ENCODE measurements around the gene STK25. TPM values are rescaled to one million over a fixed set of nuclear protein-coding genes. Genes with fewer than 3 reads are reported as not detected.

Gene STK25
- total RNA-seq (100 to 1,000 TPM; 224 to 250 TPM), polyA plus RNA-seq (ENCODE audit: insufficient read depth, low read depth, low replicate concordance) (200 TPM)
- long read RNA-seq, donor 1, full-length matches to known transcripts: 33 of 33 reads
- long read RNA-seq, donor 1, partial matches to known transcripts: 0 of 33 reads
- long read RNA-seq, donor 1, other reads (novel, unspliced or antisense): 0 of 33 reads
- long read RNA-seq, donor 2, full-length matches to known transcripts: 26 of 26 reads
- long read RNA-seq, donor 2, partial matches to known transcripts: 0 of 26 reads
- long read RNA-seq, donor 2, other reads (novel, unspliced or antisense): 0 of 26 reads

- Histone ChIP-seq H3K9me3 (no peaks in the 10 kb centered on the region), H3K4me1 (peaks cover 21% of the 10 kb centered on the region), H3K27me3 (no peaks in the 10 kb centered on the region), H3K4me3 (peak within 1 kb of the TSS; percentile 83 to 98), H3K36me3 (ENCODE audit: low read depth, missing control alignments) (no peaks in the 10 kb centered on the region), H3K27ac (peak within 1 kb of the TSS; percentile 67 to 84)
- TF ChIP-seq CTCF (IDR thresholded peaks at IDR 0.05) (no peak), POLR2A (IDR thresholded peaks at IDR 0.05) (no peak)
- peak; percentile 97 for DNase-seq
- 0% methylated on average over 27 of the region's 122 CpGs; no CpG with 5 or more reads in 1 of the 2 donors for WGBS, 2 donors
- intact Hi-C loops (cut with DNase I; ENCODE audit: low total_unique reads): no loop called here
These were observed at the start of gene STK25 for GRCh38 chr2:241508240-241509154. Gene STK25 (minus strand): TSS chr2:241508584. CDS start chr2:241508035, 549 bp downstream.

- Histone ChIP-seq H3K9me3 (no peaks in the 10 kb centered on the region), H3K27me3 (no peaks in the 10 kb centered on the region), H3K4me1 (peaks cover 12% of the 10 kb centered on the region), H3K27ac (no peak overlapping the region), H3K36me3 (ENCODE audit: low read depth, missing control alignments) (no peaks in the 10 kb centered on the region), H3K4me3 (no peak overlapping the region)
- TF ChIP-seq POLR2A (IDR thresholded peaks at IDR 0.05) (no peak), CTCF (IDR thresholded peaks at IDR 0.05) (no peak)
- DNase-seq: no peak
- intact Hi-C loops (cut with DNase I; ENCODE audit: low total_unique reads): no loop called here
These were observed 48.4 kb upstream of the STK25 start for GRCh38 chr2:241556746-241557145.

- Histone ChIP-seq H3K27ac (no peak overlapping the region), H3K27me3 (no peaks in the 10 kb centered on the region), H3K36me3 (ENCODE audit: low read depth, missing control alignments) (no peaks in the 10 kb centered on the region), H3K4me1 (peaks cover 9% of the 10 kb centered on the region), H3K4me3 (no peak overlapping the region), H3K9me3 (no peaks in the 10 kb centered on the region)
- DNase-seq: no peak
- intact Hi-C loops (cut with DNase I; ENCODE audit: low total_unique reads): no loop called here
- TF ChIP-seq POLR2A (IDR thresholded peaks at IDR 0.05) (no peak), CTCF (IDR thresholded peaks at IDR 0.05) (no peak)
- WGBS, 2 donors: 73 to 77% methylated on average over 3 of the region's 3 CpGs
These were observed 47.3 kb upstream of the STK25 start for GRCh38 chr2:241555711-241556110.

GRCh38 chr2:241554610-241555322, 46.4 kb upstream of the STK25 start:
- Histone ChIP-seq H3K4me1 (no peaks in the 10 kb centered on the region), H3K9me3 (no peaks in the 10 kb centered on the region), H3K4me3 (no peak overlapping the region), H3K27ac (no peak overlapping the region), H3K36me3 (ENCODE audit: low read depth, missing control alignments) (no peaks in the 10 kb centered on the region), H3K27me3 (no peaks in the 10 kb centered on the region)
- TF ChIP-seq CTCF (IDR thresholded peaks at IDR 0.05): no peak
- TF ChIP-seq POLR2A (IDR thresholded peaks at IDR 0.05): no peak
- intact Hi-C loops (cut with DNase I; ENCODE audit: low total_unique reads): no loop called here
- WGBS, 2 donors: 87 to 95% methylated on average over 7 of the region's 7 CpGs
- no peak for DNase-seq

Data from testis (tissue), 5 donors.